Hepatocyte (in vitro differentiated cells): ENCODE measurements around the gene ARHGAP15. TPM values are rescaled to one million over a fixed set of nuclear protein-coding genes. Genes with fewer than 3 reads are reported as not detected.

Source experiments
- DNase-seq: peaks from one replicate; pipeline ENCODE4 v3.0.0-alpha.2; 2016; ENCODE audit warnings: low spot score
- H2AFZ ChIP-seq: fragments of 200-600 bp; sonication (generic); 2 replicates; pipeline ENCODE4 v1.6.0; 2016; ENCODE audit warnings: antibody characterized with exemption, mild to moderate bottlenecking
- H3K27ac ChIP-seq: fragments of 200-600 bp; sonication (generic); 2 replicates; pipeline ENCODE4 v1.5.1; 2016; ENCODE audit warnings: mild to moderate bottlenecking
- H3K27me3 ChIP-seq: fragments of 200-600 bp; sonication (generic); 2 replicates; pipeline ENCODE4 v1.6.1; 2016
- H3K36me3 ChIP-seq: fragments of 200-600 bp; sonication (generic); replicated peaks from 2 replicates; pipeline ENCODE4 v1.5.1; 2016; ENCODE audit warnings: low read depth; ENCODE audit not compliant: insufficient read depth
- H3K4me1 ChIP-seq: fragments of 200-600 bp; sonication (generic); 2 replicates; pipeline ENCODE4 v1.5.1; 2016; ENCODE audit warnings: mild to moderate bottlenecking, moderate library complexity; ENCODE audit not compliant: insufficient read depth
- H3K4me2 ChIP-seq: fragments of 200-600 bp; sonication (generic); 2 replicates; pipeline ENCODE4 v1.6.0; 2016
- H3K4me3 ChIP-seq: fragments of 200-600 bp; sonication (generic); 2 replicates; pipeline ENCODE4 v1.5.1; 2016; ENCODE audit warnings: mild to moderate bottlenecking
- H3K79me2 ChIP-seq: fragments of 200-600 bp; sonication (generic); 2 replicates; pipeline ENCODE4 v1.6.0; 2017; ENCODE audit warnings: mild to moderate bottlenecking
- H3K9me2 ChIP-seq: fragments of 200-600 bp; sonication (generic); replicated peaks from 2 replicates; pipeline ENCODE4 v1.6.0; 2017; ENCODE audit warnings: mild to moderate bottlenecking; ENCODE audit not compliant: insufficient read depth
- H3K9me3 ChIP-seq: fragments of 200-600 bp; sonication (generic); 2 replicates; pipeline ENCODE4 v1.5.1; 2016; ENCODE audit warnings: low read depth, mild to moderate bottlenecking
- H4K20me1 ChIP-seq: fragments of 200-600 bp; sonication (generic); 2 replicates; pipeline ENCODE4 v1.6.0; 2016; ENCODE audit warnings: mild to moderate bottlenecking; ENCODE audit not compliant: insufficient read depth, poor library complexity, severe bottlenecking
- EZH2 ChIP-seq: fragments of 200-600 bp; sonication (generic); IDR thresholded peaks from 2 replicates; pipeline ENCODE4 v1.6.1; 2016; ENCODE audit warnings: antibody characterized with exemption, mild to moderate bottlenecking, borderline replicate concordance
- EZH2phosphoT487 ChIP-seq: fragments of 200-600 bp; sonication (generic); IDR thresholded peaks from one replicate; pipeline ENCODE4 v1.6.1; 2018; ENCODE audit warnings: antibody characterized with exemption, mild to moderate bottlenecking, low read depth, moderate library complexity; ENCODE audit not compliant: unreplicated experiment, severe bottlenecking
- WGBS: methylation state at CpG from one replicate; pipeline ENCODE4 v1.1.6; 2016; ENCODE audit warnings: low lambda C conversion rate; ENCODE audit errors: missing lambda C conversion rate; 5-methylcytosine and 5-hydroxymethylcytosine counted together
- polyA plus RNA-seq: library from polyadenylated mRNA; unstranded; fragments of >200 nt; fragmentation: Nextera tagmentation; extraction: Ambion mirVana; gene quantifications from 2 replicates; pipeline ENCODE4 v1.2.1, GENCODE V29; 2016
- total RNA-seq: library from RNA; depleted of rRNA; stranded (reverse); fragments of >200 nt; gene quantifications from 2 replicates; pipeline ENCODE4 v1.2.3, GENCODE V29; 2014
- TF ChIP-seq, protein P1 (sequence below): fragments of 200-600 bp; sonication (generic); IDR thresholded peaks from 2 replicates; pipeline ENCODE4 v1.5.1; 2016; ENCODE audit warnings: antibody characterized with exemption, mild to moderate bottlenecking; ENCODE audit not compliant: poor library complexity

The ARHGAP15 gene
- total and polyA plus RNA-seq, 2 experiments from 2014 or later: 0.17 TPM; not detected in 1

- H3K4me1 ChIP-seq: no peaks in the 10 kb centered on the region
- no peak overlapping the region for H3K4me3 ChIP-seq
- WGBS: 98% methylated on average over 4 of the region's 4 CpGs
- peaks cover 1% of the 10 kb centered on the region for H3K27me3 ChIP-seq
- H3K9me2 ChIP-seq: no peaks in the 10 kb centered on the region
- H3K79me2 ChIP-seq: no peaks in the 10 kb centered on the region
- H2AFZ ChIP-seq: no peak overlapping the region
- H3K27ac ChIP-seq: no peak overlapping the region
- H3K4me2 ChIP-seq: no peak overlapping the region
- no peaks in the 10 kb centered on the region for H4K20me1 ChIP-seq
- no peak for DNase-seq
- no peaks in the 10 kb centered on the region for H3K36me3 ChIP-seq
- no peak for TF ChIP-seq EZH2phosphoT487
- TF ChIP-seq EZH2: no peak
- TF ChIP-seq, protein P1, sequence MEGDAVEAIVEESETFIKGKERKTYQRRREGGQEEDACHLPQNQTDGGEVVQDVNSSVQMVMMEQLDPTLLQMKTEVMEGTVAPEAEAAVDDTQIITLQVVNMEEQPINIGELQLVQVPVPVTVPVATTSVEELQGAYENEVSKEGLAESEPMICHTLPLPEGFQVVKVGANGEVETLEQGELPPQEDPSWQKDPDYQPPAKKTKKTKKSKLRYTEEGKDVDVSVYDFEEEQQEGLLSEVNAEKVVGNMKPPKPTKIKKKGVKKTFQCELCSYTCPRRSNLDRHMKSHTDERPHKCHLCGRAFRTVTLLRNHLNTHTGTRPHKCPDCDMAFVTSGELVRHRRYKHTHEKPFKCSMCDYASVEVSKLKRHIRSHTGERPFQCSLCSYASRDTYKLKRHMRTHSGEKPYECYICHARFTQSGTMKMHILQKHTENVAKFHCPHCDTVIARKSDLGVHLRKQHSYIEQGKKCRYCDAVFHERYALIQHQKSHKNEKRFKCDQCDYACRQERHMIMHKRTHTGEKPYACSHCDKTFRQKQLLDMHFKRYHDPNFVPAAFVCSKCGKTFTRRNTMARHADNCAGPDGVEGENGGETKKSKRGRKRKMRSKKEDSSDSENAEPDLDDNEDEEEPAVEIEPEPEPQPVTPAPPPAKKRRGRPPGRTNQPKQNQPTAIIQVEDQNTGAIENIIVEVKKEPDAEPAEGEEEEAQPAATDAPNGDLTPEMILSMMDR: no peak
- H3K9me3 ChIP-seq: no peaks in the 10 kb centered on the region
Measured at GRCh38 chr2:143262389-143262788, 133.2 kb downstream of the ARHGAP15 start.

GRCh38 chr2:143263066-143263625, 133.9 kb downstream of the ARHGAP15 start:
- WGBS: 98% methylated on average over 2 of the region's 2 CpGs
- H3K4me2 ChIP-seq: no peak overlapping the region
- H3K4me3 ChIP-seq: no peak overlapping the region
- no peak for DNase-seq
- H2AFZ ChIP-seq: no peak overlapping the region
- no peaks in the 10 kb centered on the region for H3K79me2 ChIP-seq
- no peaks in the 10 kb centered on the region for H3K36me3 ChIP-seq
- H4K20me1 ChIP-seq: no peaks in the 10 kb centered on the region
- no peaks in the 10 kb centered on the region for H3K9me3 ChIP-seq
- no peaks in the 10 kb centered on the region for H3K9me2 ChIP-seq
- no peaks in the 10 kb centered on the region for H3K27me3 ChIP-seq
- no peaks in the 10 kb centered on the region for H3K4me1 ChIP-seq
- H3K27ac ChIP-seq: no peak overlapping the region
- TF ChIP-seq, protein P1: peak; percentile 10
- TF ChIP-seq EZH2: no peak

DNA sequence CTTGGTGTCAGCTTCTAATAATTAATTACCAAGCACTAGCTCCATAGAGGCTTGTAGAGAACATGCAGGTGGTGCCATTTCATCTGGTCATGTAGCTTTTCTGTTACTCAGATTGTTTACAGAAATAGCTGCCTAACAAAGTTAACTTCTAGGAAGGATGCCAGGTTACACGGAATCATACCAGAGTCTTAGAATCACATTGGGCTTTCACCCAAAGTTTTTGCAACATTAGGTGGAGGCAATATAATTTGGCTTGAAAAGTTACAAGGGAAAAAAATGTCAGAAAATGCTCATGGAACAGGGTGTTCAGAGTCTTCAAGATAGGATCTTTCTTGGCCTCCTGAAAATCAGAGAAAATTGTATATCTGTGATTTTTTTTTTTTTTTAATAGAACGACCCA, 135.6 kb downstream of the ARHGAP15 start:
- Histone ChIP-seq H3K27ac (no peak overlapping the region), H3K36me3 (no peaks in the 10 kb centered on the region), H3K9me2 (no peaks in the 10 kb centered on the region), H3K4me3 (no peak overlapping the region), H3K4me2 (no peak overlapping the region), H2AFZ (no peak overlapping the region), H3K9me3 (no peaks in the 10 kb centered on the region), H3K4me1 (no peaks in the 10 kb centered on the region), H3K79me2 (no peaks in the 10 kb centered on the region), H3K27me3 (no peaks in the 10 kb centered on the region), H4K20me1 (no peaks in the 10 kb centered on the region)
- TF ChIP-seq, protein P1: no peak
- TF ChIP-seq EZH2phosphoT487 (no peak), EZH2 (no peak)
- DNase-seq: no peak
- 60% methylated on average over 2 of the region's 2 CpGs for WGBS

- H3K79me2 ChIP-seq: no peaks in the 10 kb centered on the region
- no peak overlapping the region for H2AFZ ChIP-seq
- no peaks in the 10 kb centered on the region for H4K20me1 ChIP-seq
- H3K4me3 ChIP-seq: no peak overlapping the region
- H3K4me1 ChIP-seq: no peaks in the 10 kb centered on the region
- H3K36me3 ChIP-seq: no peaks in the 10 kb centered on the region
- H3K9me2 ChIP-seq: no peaks in the 10 kb centered on the region
- no peaks in the 10 kb centered on the region for H3K9me3 ChIP-seq
- TF ChIP-seq EZH2phosphoT487: no peak
- TF ChIP-seq, protein P1: no peak
- TF ChIP-seq EZH2: no peak
- DNase-seq: no peak
- no peaks in the 10 kb centered on the region for H3K27me3 ChIP-seq
- no peak overlapping the region for H3K4me2 ChIP-seq
- no peak overlapping the region for H3K27ac ChIP-seq
Measured at GRCh38 chr2:143279672-143280071, 150.5 kb downstream of the ARHGAP15 start.
